ENCODE measurements around the gene KCNIP3.
"Not testable (repeated sequence)": the region's sequence is repeated elsewhere in the genome, so short reads cannot be mapped to it uniquely, and the experiment has no call there.

- not testable (repeated sequence) for TF ChIP-seq CTCF (conservative IDR thresholded peaks at IDR 0.05); EZH2 (IDR thresholded peaks at IDR 0.05; ENCODE audit: low read depth)
Measured at GRCh38 chr2:95415561-95415960, 118.4 kb downstream of the KCNIP3 start.
